Astrocyte of the spinal cord (primary cell): ENCODE results near the gene BTN1A1.
A peak's percentile ranks its signal among the peaks of the same experiment; 100 is the strongest.

ENCODE experiments used
- DNase-seq: peaks from one replicate; pipeline ENCODE4 v3.0.0; 2011; ENCODE audit warnings: low read depth, low spot score
- H3K4me3 ChIP-seq: 2 replicates; pipeline ENCODE4 v1.5.1; 2011; ENCODE audit warnings: low read depth, mild to moderate bottlenecking, low read length, moderate library complexity
- CTCF ChIP-seq: IDR thresholded peaks from 2 replicates; pipeline ENCODE4 v1.5.1; 2012; ENCODE audit warnings: low read depth, mild to moderate bottlenecking, low read length, inconsistent platforms
- in situ Hi-C: cut with HindIII; loops from 2 replicates; pipeline ENCODE4 v1.10.0; 2017; ENCODE audit warnings: low sequenced_read_pairs

Gene BTN1A1

GRCh38 chr6:26552640-26553188 is 52.6 kb downstream of the BTN1A1 start:
- no peak for TF ChIP-seq CTCF
- no peak for DNase-seq
- in situ Hi-C loops: no loop called here
- peak overlapping the region; percentile 52 for H3K4me3 ChIP-seq

GRCh38 chr6:26553264-26553634 is 53.1 kb downstream of the BTN1A1 start:
- H3K4me3 ChIP-seq: peak overlapping the region; percentile 52
- TF ChIP-seq CTCF: no peak
- DNase-seq: no peak
- in situ Hi-C loops: no loop called here

GRCh38 chr6:26553635-26554446 is 53.7 kb downstream of the BTN1A1 start:
- no peak for TF ChIP-seq CTCF
- DNase-seq: peak; percentile 96
- peak overlapping the region; percentile 52 for H3K4me3 ChIP-seq
- in situ Hi-C loops: no loop called here

GRCh38 chr6:26554447-26554696 is 54.3 kb downstream of the BTN1A1 start:
- no peak for DNase-seq
- no peak for TF ChIP-seq CTCF
- peak overlapping the region; percentile 52 for H3K4me3 ChIP-seq
- in situ Hi-C loops: no loop called here

GRCh38 chr6:26554697-26555504 is 54.8 kb downstream of the BTN1A1 start:
- DNase-seq: peak; percentile 80
- peak overlapping the region; percentile 52 for H3K4me3 ChIP-seq
- in situ Hi-C loops: no loop called here
- no peak for TF ChIP-seq CTCF

GRCh38 chr6:26555505-26556262 is 55.6 kb downstream of the BTN1A1 start:
- in situ Hi-C loops: no loop called here
- TF ChIP-seq CTCF: no peak
- DNase-seq: peak; percentile 64
- peak overlapping the region; percentile 52 for H3K4me3 ChIP-seq
